SU-DHL-6 (cell line): ENCODE results near the gene PVR.
"Not testable (repeated sequence)": the region's sequence is repeated elsewhere in the genome, so short reads cannot be mapped to it uniquely, and the experiment has no call there.

ENCODE experiments used
- H2AFZ ChIP-seq: fragments of 200-600 bp; sonication (generic); 2 replicates; pipeline ENCODE4 v1.6.1; 2014; ENCODE audit warnings: low read depth, mild to moderate bottlenecking, moderate library complexity, mixed read lengths, antibody characterized with exemption, low read length; ENCODE audit not compliant: severe bottlenecking
- H3F3A ChIP-seq: fragments of 200-600 bp; shearing (Covaris generic); 2 replicates; pipeline ENCODE4 v1.6.0; 2016; ENCODE audit warnings: antibody characterized with exemption, mild to moderate bottlenecking; ENCODE audit not compliant: insufficient read depth
- H3K27ac ChIP-seq: fragments of 200-600 bp; sonication (generic); 2 replicates; pipeline ENCODE4 v1.5.1; 2016; ENCODE audit warnings: low read depth, mild to moderate bottlenecking, low read length, moderate library complexity, mixed read lengths
- H3K27me3 ChIP-seq: fragments of 200-600 bp; sonication (generic), shearing (Covaris generic); 2 replicates; pipeline ENCODE4 v1.6.0; 2014; ENCODE audit warnings: mild to moderate bottlenecking, low read length
- H3K36me3 ChIP-seq: fragments of 200-600 bp; sonication (generic); 2 replicates; pipeline ENCODE4 v1.6.1; 2014; ENCODE audit warnings: mild to moderate bottlenecking, low read length, mixed read lengths
- H3K4me2 ChIP-seq: fragments of 300-600, 200-600 bp; shearing (Covaris generic), sonication (generic); 2 replicates; pipeline ENCODE4 v1.6.0; 2014; ENCODE audit warnings: low read length, low read depth, mild to moderate bottlenecking; ENCODE audit not compliant: poor library complexity, severe bottlenecking
- H3K4me3 ChIP-seq: fragments of 200-600 bp; sonication (generic); 2 replicates; pipeline ENCODE4 v1.5.1; 2014; ENCODE audit warnings: antibody characterized with exemption, low read length, mild to moderate bottlenecking, mixed read lengths; ENCODE audit not compliant: insufficient read depth, poor library complexity, severe bottlenecking
- H3K79me2 ChIP-seq: fragments of 200-600 bp; sonication (generic); 2 replicates; pipeline ENCODE4 v1.6.1; 2014; ENCODE audit warnings: mild to moderate bottlenecking, low read length, moderate library complexity; ENCODE audit not compliant: insufficient read depth
- H3K9ac ChIP-seq: fragments of 200-600 bp; sonication (generic); 2 replicates; pipeline ENCODE4 v1.7.0; 2014; ENCODE audit warnings: mild to moderate bottlenecking, low read length
- H3K9me2 ChIP-seq: fragments of 200-600 bp; sonication (generic); replicated peaks from 2 replicates; pipeline ENCODE4 v1.6.1; 2014; ENCODE audit warnings: low read length; ENCODE audit not compliant: insufficient read depth
- H3K9me3 ChIP-seq: fragments of 200-600 bp; sonication (generic); 2 replicates; pipeline ENCODE4 v1.6.1; 2014; ENCODE audit warnings: low read length, mixed read lengths; ENCODE audit not compliant: insufficient read depth
- H4K20me1 ChIP-seq: fragments of 200-600 bp; sonication (generic); 2 replicates; pipeline ENCODE4 v1.6.1; 2014; ENCODE audit warnings: low read depth, mild to moderate bottlenecking, antibody characterized with exemption, low read length, moderate library complexity, mixed read lengths
- EZH2phosphoT487 ChIP-seq: fragments of 200-600 bp; sonication (generic), shearing (Covaris generic); conservative IDR thresholded peaks from 2 replicates; pipeline ENCODE4 v1.6.1; 2018; ENCODE audit warnings: mild to moderate bottlenecking, antibody characterized with exemption, low read length, moderate library complexity, mixed read lengths
- TF ChIP-seq, protein P1 (sequence below): fragments of 200-600 bp; sonication (generic); IDR thresholded peaks from one replicate; pipeline ENCODE4 v1.5.1; 2017; ENCODE audit warnings: antibody characterized with exemption, mild to moderate bottlenecking, low read length, moderate library complexity; ENCODE audit not compliant: insufficient read depth, poor library complexity, severe bottlenecking

The PVR gene

DNA sequence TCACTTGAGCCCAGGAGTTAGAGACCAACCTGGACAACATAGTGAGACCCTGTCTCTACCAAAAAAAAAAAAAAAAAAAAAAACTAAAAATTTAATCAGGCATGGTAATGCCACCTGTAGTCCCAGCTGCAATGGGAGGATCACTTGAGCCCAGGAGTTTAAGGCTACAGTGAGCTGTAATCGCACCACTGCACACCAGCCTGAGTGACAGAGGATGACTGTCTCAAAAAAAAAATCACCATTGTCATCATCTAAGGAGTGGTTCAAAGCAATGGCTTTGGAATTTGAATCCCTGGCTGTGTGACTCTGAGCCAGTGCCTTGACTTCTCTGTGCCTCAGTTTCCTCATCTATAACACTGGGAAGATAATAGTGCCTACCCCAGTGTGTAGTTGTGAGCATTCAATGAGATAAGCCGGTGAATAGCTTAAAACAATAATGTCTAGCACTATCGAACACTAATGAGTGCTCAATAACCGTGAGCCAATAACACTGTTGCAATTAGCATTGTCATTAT lies 18.8 kb upstream of the PVR start:
- H3K9ac ChIP-seq, result no peak overlapping the region
- H3F3A ChIP-seq, result no peaks in the 10 kb centered on the region
- no peak overlapping the region for H3K4me3 ChIP-seq
- no peak overlapping the region for H3K4me2 ChIP-seq
- no peaks in the 10 kb centered on the region for H3K9me2 ChIP-seq
- H4K20me1 ChIP-seq, result no peaks in the 10 kb centered on the region
- H3K27me3 ChIP-seq, result no peaks in the 10 kb centered on the region
- H3K36me3 ChIP-seq, result no peaks in the 10 kb centered on the region
- TF ChIP-seq, protein P1, sequence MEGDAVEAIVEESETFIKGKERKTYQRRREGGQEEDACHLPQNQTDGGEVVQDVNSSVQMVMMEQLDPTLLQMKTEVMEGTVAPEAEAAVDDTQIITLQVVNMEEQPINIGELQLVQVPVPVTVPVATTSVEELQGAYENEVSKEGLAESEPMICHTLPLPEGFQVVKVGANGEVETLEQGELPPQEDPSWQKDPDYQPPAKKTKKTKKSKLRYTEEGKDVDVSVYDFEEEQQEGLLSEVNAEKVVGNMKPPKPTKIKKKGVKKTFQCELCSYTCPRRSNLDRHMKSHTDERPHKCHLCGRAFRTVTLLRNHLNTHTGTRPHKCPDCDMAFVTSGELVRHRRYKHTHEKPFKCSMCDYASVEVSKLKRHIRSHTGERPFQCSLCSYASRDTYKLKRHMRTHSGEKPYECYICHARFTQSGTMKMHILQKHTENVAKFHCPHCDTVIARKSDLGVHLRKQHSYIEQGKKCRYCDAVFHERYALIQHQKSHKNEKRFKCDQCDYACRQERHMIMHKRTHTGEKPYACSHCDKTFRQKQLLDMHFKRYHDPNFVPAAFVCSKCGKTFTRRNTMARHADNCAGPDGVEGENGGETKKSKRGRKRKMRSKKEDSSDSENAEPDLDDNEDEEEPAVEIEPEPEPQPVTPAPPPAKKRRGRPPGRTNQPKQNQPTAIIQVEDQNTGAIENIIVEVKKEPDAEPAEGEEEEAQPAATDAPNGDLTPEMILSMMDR, result no peak
- TF ChIP-seq EZH2phosphoT487, result no peak
- no peaks in the 10 kb centered on the region for H3K9me3 ChIP-seq
- no peak overlapping the region for H2AFZ ChIP-seq
- no peak overlapping the region for H3K27ac ChIP-seq
- H3K79me2 ChIP-seq, result no peaks in the 10 kb centered on the region

DNA sequence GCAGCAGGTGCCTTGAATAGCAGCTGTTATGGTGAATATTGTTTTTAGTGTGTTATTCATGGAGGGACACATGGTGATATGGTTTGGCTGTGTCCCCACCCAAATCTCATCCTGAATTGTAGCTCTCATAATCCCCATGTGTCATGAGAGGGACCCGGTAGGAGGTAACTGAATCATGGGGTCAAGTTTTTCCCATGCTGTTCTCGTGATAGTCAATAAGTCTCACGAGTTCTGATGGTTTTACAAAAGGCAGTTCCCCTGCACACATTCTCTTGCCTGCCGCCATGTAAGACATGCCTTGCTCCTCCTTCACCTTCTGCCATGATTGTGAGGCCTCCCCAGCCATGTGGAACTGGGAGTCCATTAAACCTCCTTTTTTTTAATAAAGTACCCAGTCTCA lies 18.1 kb upstream of the PVR start:
- not testable (repeated sequence) for H3K4me3 ChIP-seq, H3F3A ChIP-seq, H3K36me3 ChIP-seq, H3K79me2 ChIP-seq, H2AFZ ChIP-seq, H3K9ac ChIP-seq, H3K4me2 ChIP-seq, H3K27ac ChIP-seq, H3K9me3 ChIP-seq, H3K27me3 ChIP-seq, H3K9me2 ChIP-seq, H4K20me1 ChIP-seq

DNA sequence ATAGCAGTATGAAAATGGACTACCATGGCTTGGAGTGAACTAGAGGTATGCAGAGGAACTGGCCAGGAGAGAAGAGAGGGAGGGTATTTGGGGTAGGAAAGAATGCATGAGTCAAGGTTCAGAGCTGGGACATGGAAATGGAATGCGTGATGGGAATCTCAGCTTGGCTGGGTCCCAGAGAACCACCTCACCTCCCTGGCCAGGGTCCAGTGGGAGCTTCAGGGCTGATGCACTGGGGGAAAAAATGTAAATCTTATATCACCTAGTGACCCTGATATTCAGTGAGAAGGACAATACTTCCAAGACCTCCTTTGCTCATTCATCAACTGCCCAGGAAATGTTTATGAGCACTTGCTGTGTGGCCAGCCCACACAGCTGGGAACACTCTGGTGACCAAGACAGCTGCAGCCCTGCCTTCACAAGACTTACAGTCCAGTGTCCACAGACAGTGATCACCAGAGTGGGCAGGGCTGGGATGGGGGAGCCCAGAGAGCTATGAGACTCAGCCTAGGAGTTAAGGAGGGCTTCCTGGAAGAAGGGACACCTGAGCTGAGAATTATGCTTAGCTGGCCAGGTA lies 17.6 kb upstream of the PVR start:
- Histone ChIP-seq H3K4me2 (no peak overlapping the region), H3K9me3 (no peaks in the 10 kb centered on the region), H3F3A (no peaks in the 10 kb centered on the region), H3K36me3 (no peaks in the 10 kb centered on the region), H3K9ac (no peak overlapping the region), H3K79me2 (no peaks in the 10 kb centered on the region), H3K27ac (no peak overlapping the region), H2AFZ (no peak overlapping the region), H3K9me2 (no peaks in the 10 kb centered on the region), H4K20me1 (no peaks in the 10 kb centered on the region), H3K4me3 (no peak overlapping the region), H3K27me3 (no peaks in the 10 kb centered on the region)
- TF ChIP-seq, protein P1, result no peak
- TF ChIP-seq EZH2phosphoT487, result no peak

DNA sequence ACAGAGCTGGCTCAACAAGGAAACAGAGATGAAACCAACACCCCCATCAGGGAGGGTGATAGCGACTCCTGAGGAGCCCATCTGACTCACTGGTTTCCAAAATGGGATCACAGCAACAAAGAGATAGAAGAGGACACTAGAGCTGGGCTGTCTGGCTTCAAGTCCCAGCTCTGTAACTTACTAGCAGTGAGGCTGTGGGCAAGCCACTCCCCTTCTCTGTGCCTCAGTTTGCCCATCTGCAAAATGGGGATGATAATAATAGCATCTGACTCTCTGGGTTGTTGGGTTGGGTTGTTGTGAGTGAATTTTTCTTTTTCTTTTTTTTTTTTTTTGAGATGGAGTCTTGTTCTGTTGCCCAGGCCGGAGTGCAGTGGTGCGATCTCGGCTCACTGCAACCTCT lies 16.1 kb upstream of the PVR start:
- Histone ChIP-seq H3K27me3 (no peaks in the 10 kb centered on the region), H3K4me3 (no peak overlapping the region), H3F3A (no peaks in the 10 kb centered on the region), H4K20me1 (no peaks in the 10 kb centered on the region), H3K9ac (no peak overlapping the region), H3K9me2 (no peaks in the 10 kb centered on the region), H2AFZ (no peak overlapping the region), H3K9me3 (no peaks in the 10 kb centered on the region), H3K79me2 (no peaks in the 10 kb centered on the region), H3K27ac (no peak overlapping the region), H3K4me2 (no peak overlapping the region), H3K36me3 (no peaks in the 10 kb centered on the region)
- TF ChIP-seq, protein P1, result no peak
- no peak for TF ChIP-seq EZH2phosphoT487
